A549 (cell line): Measurements from ENCODE around the gene ASCL5. TPM values are rescaled to one million over a fixed set of nuclear protein-coding genes. Genes with fewer than 3 reads are reported as not detected.

ENCODE experiments used
- ATAC-seq, 2 experiments: fragments of 200-7000 bp in 1 of 2; fragments of >200 bp in 1 of 2; cut with Nextera tagmentation in 1 of 2; cut with Tn5 transposase in 1 of 2; 3 replicates each; pipeline versions ENCODE4 v1.8.0 to v1.9.1; 2018 to 2020; ENCODE audit warnings: mild to moderate bottlenecking in 1 of 2, moderate library complexity in 1 of 2
- CTCF ChIA-PET: fragments of 300-600 bp; sonication (Branson Sonifier 250); formaldehyde crosslinking; extraction: SDS; loops from one replicate; lab custom pipeline; 2021; ENCODE audit warnings: antibody characterized with exemption, inconsistent platforms; lab: Yijun Ruan, JAX
- POLR2A ChIA-PET: fragments of 350-600 bp; formaldehyde crosslinking; extraction: SDS; loops from one replicate; lab custom pipeline; 2021; ENCODE audit warnings: antibody characterized with exemption, inconsistent platforms; lab: Yijun Ruan, JAX
- DNase-seq, 2 experiments: peaks; one replicate each; pipeline versions ENCODE4 v3.0.0 to v3.0.0-alpha.2; 2011 to 2016; ENCODE audit warnings: low read depth in 1 of 2, low spot score in 1 of 2
- FAIRE-seq: peaks from 2 replicates; lab custom pipeline; 2011; peaks lifted over from hg19 to GRCh38; lab: Jason Lieb, UNC
- H3K27ac ChIP-seq, 2 experiments: fragments of >200 bp; sonication (Bioruptor Twin); formaldehyde crosslinking; 3 replicates each; pipeline ENCODE4 v1.5.1; 2016 to 2017
- H3K4me1 ChIP-seq: fragments of >200 bp; sonication (Bioruptor Twin); formaldehyde crosslinking; 3 replicates; pipeline ENCODE4 v1.6.1; 2016
- H3K4me2 ChIP-seq: fragments of >200 bp; sonication (Bioruptor Twin); formaldehyde crosslinking; 3 replicates; pipeline ENCODE4 v1.6.1; 2016
- H3K4me3 ChIP-seq: fragments of >200 bp; sonication (Bioruptor Twin); formaldehyde crosslinking; 3 replicates; pipeline ENCODE4 v1.5.1; 2016
- H3K9me3 ChIP-seq: fragments of >200 bp; sonication (Bioruptor Twin); formaldehyde crosslinking; 3 replicates; pipeline ENCODE4 v1.6.1; 2016
- CBX8 ChIP-seq: fragments of 200-600 bp; sonication (generic); IDR thresholded peaks from 2 replicates; pipeline ENCODE4 v1.6.1; 2016
- CEBPB ChIP-seq, 2 experiments: fragments of >200 bp in 1 of 2; sonication (Bioruptor Twin) in 1 of 2; formaldehyde crosslinking in 1 of 2; IDR thresholded peaks; 2 replicates each; pipeline ENCODE4 v1.6.1; 2012 to 2016
- CHD2 ChIP-seq: fragments of 150-350 bp; IDR thresholded peaks from 2 replicates; pipeline ENCODE4 v1.6.1; 2014; ENCODE audit warnings: low read length; ENCODE audit not compliant: partially characterized antibody
- CTCF ChIP-seq: fragments of >200 bp; sonication (Bioruptor Twin); formaldehyde crosslinking; IDR thresholded peaks from 3 replicates; pipeline ENCODE4 v1.5.1; 2016
- HMGXB4 ChIP-seq: fragments of 250-450 bp; sonication (Bioruptor Pico); IDR thresholded peaks from 2 replicates; pipeline ENCODE4 v1.5.0; 2021; ENCODE audit warnings: mild to moderate bottlenecking, moderate library complexity, borderline replicate concordance
- JUN ChIP-seq, 2 experiments: fragments of >200 bp; sonication (Bioruptor Twin); formaldehyde crosslinking; IDR thresholded peaks; 2 replicates in 1 of 2; 3 replicates in 1 of 2; pipeline ENCODE4 v1.6.1; 2016 to 2017
- KDM1A ChIP-seq: fragments of 200-600 bp; sonication (generic); IDR thresholded peaks from 2 replicates; pipeline ENCODE4 v1.6.1; 2016; ENCODE audit warnings: low read depth, mild to moderate bottlenecking
- KDM5A ChIP-seq: fragments of 200-600 bp; sonication (generic); IDR thresholded peaks from 2 replicates; pipeline ENCODE4 v1.6.1; 2016; ENCODE audit warnings: antibody characterized with exemption, mild to moderate bottlenecking
- MAFK ChIP-seq: fragments of 450-650 bp; IDR thresholded peaks from 2 replicates; pipeline ENCODE4 v1.6.1; 2014; ENCODE audit not compliant: partially characterized antibody
- MAZ ChIP-seq: fragments of 150-350 bp; IDR thresholded peaks from 2 replicates; pipeline ENCODE4 v1.6.1; 2014; ENCODE audit warnings: antibody characterized with exemption, low read depth, low read length, borderline replicate concordance
- NFE2L2 ChIP-seq: fragments of 150-350 bp; conservative IDR thresholded peaks from 2 replicates; pipeline ENCODE4 v1.6.1; 2014; ENCODE audit warnings: low read length
- NPAS2 ChIP-seq: fragments of 250-450 bp; sonication (Bioruptor Pico); IDR thresholded peaks from 2 replicates; pipeline ENCODE4 v1.8.0; 2022; ENCODE audit warnings: mild to moderate bottlenecking, moderate library complexity, borderline replicate concordance
- POLR2A ChIP-seq: IDR thresholded peaks from 2 replicates; pipeline ENCODE4 v1.6.1; 2012; ENCODE audit warnings: mild to moderate bottlenecking, low read length
- RCOR1 ChIP-seq: fragments of 150-350 bp; IDR thresholded peaks from 2 replicates; pipeline ENCODE4 v1.6.1; 2014; ENCODE audit warnings: antibody characterized with exemption, low read length, low read depth
- RFX5 ChIP-seq: fragments of 450-650 bp; IDR thresholded peaks from 2 replicates; pipeline ENCODE4 v1.7.1; 2014; ENCODE audit warnings: antibody characterized with exemption, mild to moderate bottlenecking, moderate library complexity
- RNF2 ChIP-seq: fragments of 200-600 bp; sonication (generic); IDR thresholded peaks from 2 replicates; pipeline ENCODE4 v1.6.1; 2016; ENCODE audit warnings: low read depth, mild to moderate bottlenecking, antibody characterized with exemption, moderate library complexity, borderline replicate concordance
- SMC3 ChIP-seq: fragments of >200 bp; sonication (Bioruptor Twin); formaldehyde crosslinking; IDR thresholded peaks from 3 replicates; pipeline ENCODE4 v1.6.1; 2018; ENCODE audit warnings: inconsistent platforms
- TFCP2L1 ChIP-seq: fragments of 250-450 bp; sonication (Bioruptor Pico); IDR thresholded peaks from 2 replicates; pipeline ENCODE4 v1.5.0; 2021; ENCODE audit warnings: mild to moderate bottlenecking
- ZFP36 ChIP-seq: fragments of 450-650 bp; IDR thresholded peaks from 2 replicates; pipeline ENCODE4 v1.6.1; 2014; ENCODE audit warnings: borderline replicate concordance; ENCODE audit not compliant: partially characterized antibody
- ZSCAN20 ChIP-seq: fragments of 250-450 bp; sonication (Bioruptor Pico); IDR thresholded peaks from 2 replicates; pipeline ENCODE4 v1.8.0; 2022; ENCODE audit warnings: mild to moderate bottlenecking, moderate library complexity
- WGBS: methylation state at CpG from one replicate; pipeline ENCODE4 v1.1.6; 2017; ENCODE audit errors: missing lambda C conversion rate; 5-methylcytosine and 5-hydroxymethylcytosine counted together
- polyA plus RNA-seq, 4 experiments: library from polyadenylated mRNA; depleted of rRNA in 3 of 4; stranded (reverse); fragments of >200 nt; fragmentation: RNase III in 1 of 4; extraction: RNeasy Plus Mini Kit Qiagen cat#74134 plus additional on column Dnase treatment in 1 of 4; gene quantifications; 2 replicates in 3 of 4; 3 replicates in 1 of 4; pipeline ENCODE4 v1.2.3, GENCODE V29; 2011 to 2017

Gene ASCL5
- polyA plus RNA-seq, 2 of the 4 experiments (the other 2 are of a cell fraction): 0.09 TPM; not detected in 1

- DNase-seq: no peak
- no peak for FAIRE-seq
- no peak for ATAC-seq
- Histone ChIP-seq H3K4me2 (no peak overlapping the region), H3K27ac (no peak overlapping the region), H3K4me1 (no peaks in the 10 kb centered on the region), H3K4me3 (no peak overlapping the region), H3K9me3 (no peaks in the 10 kb centered on the region)
- TF ChIP-seq KDM5A (no peak), RNF2 (no peak), CEBPB (IDR thresholded peaks at IDR 0.05) (no peak), MAZ (no peak), KDM1A (no peak), MAFK (no peak), RFX5 (no peak), JUN (IDR thresholded peaks at IDR 0.05) (no peak), HMGXB4 (CRISPR knock-in tag) (no peak), NPAS2 (CRISPR knock-in tag) (no peak), CBX8 (no peak)
- POLR2A ChIA-PET: interaction anchor here (0.7 kb wide), 1 partner anchor 72 kb away, joined by 4 read pairs; no protein-coding TSS in a partner anchor
- WGBS: 73% methylated on average over 12 of the region's 12 CpGs
- CTCF ChIA-PET: interaction anchor here (0.5 to 12.4 kb wide), 7 partner anchors 14 to 404 kb away, joined by 3 to 84 read pairs (median 5); partner anchors contain the start of gene CACNA1S
Observed at GRCh38 chr1:201100169-201100930, 26.6 kb downstream of the ASCL5 start.

GRCh38 chr1:201098992-201099677 lies 27.8 kb downstream of the ASCL5 start:
- no peak overlapping the region for H3K27ac ChIP-seq
- CTCF ChIA-PET: interaction anchor here (0.6 to 12.4 kb wide), 7 partner anchors 10 to 127 kb away, joined by 3 to 84 read pairs (median 4); partner anchors contain the start of gene CACNA1S
- WGBS: 45% methylated on average over 4 of the region's 5 CpGs
- H3K9me3 ChIP-seq: no peaks in the 10 kb centered on the region
- ATAC-seq: no peak; a peak in 1 of 6 replicates
- no peak for DNase-seq
- FAIRE-seq: no peak
- no peaks in the 10 kb centered on the region for H3K4me1 ChIP-seq
- POLR2A ChIA-PET: no interaction called here
- H3K4me3 ChIP-seq: no peak overlapping the region
- H3K4me2 ChIP-seq: no peak overlapping the region
- TF ChIP-seq NFE2L2: no peak
- no peak for TF ChIP-seq RCOR1
- no peak for TF ChIP-seq POLR2A
- TF ChIP-seq ZFP36: no peak
- TF ChIP-seq ZSCAN20 (CRISPR knock-in tag): no peak
- TF ChIP-seq SMC3: no peak
- TF ChIP-seq MAZ: no peak
- no peak for TF ChIP-seq CTCF
- TF ChIP-seq CHD2: no peak
- TF ChIP-seq JUN (IDR thresholded peaks at IDR 0.05): no peak
- no peak for TF ChIP-seq TFCP2L1
- TF ChIP-seq, all 56 proteins: peak for 0
